Measurements from ENCODE around the gene CFAP161. TPM values are rescaled to one million over a fixed set of nuclear protein-coding genes. Genes with fewer than 3 reads are reported as not detected.

The CFAP161 gene
- total and polyA plus RNA-seq, 9 of the 15 experiments (the other 6 are each of a cell fraction or from before 2014, with no cell fraction given): 25.8 to 83.3 (median 75.6) TPM

DNA sequence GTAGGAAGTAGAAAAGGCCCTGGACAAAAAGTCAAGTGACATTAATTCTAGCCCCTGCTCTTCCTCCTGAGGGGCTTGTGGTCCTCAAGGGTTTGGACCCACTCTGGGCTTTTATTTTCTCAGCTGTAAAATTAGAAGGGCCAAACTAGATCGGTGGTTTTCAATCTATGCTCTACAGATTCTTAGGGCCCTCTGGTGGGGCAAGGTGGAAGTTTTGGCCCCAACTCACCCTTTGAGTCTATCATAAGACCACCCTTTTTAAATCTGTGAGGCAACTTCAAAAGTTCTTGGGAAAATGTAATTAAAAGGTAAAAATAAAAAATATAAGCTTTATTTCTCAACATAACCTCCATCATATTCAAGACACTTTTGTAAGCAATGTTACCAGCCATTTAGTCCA is 25.6 kb upstream of the CFAP161 start (continued):
- TF ChIP-seq, protein P1, sequence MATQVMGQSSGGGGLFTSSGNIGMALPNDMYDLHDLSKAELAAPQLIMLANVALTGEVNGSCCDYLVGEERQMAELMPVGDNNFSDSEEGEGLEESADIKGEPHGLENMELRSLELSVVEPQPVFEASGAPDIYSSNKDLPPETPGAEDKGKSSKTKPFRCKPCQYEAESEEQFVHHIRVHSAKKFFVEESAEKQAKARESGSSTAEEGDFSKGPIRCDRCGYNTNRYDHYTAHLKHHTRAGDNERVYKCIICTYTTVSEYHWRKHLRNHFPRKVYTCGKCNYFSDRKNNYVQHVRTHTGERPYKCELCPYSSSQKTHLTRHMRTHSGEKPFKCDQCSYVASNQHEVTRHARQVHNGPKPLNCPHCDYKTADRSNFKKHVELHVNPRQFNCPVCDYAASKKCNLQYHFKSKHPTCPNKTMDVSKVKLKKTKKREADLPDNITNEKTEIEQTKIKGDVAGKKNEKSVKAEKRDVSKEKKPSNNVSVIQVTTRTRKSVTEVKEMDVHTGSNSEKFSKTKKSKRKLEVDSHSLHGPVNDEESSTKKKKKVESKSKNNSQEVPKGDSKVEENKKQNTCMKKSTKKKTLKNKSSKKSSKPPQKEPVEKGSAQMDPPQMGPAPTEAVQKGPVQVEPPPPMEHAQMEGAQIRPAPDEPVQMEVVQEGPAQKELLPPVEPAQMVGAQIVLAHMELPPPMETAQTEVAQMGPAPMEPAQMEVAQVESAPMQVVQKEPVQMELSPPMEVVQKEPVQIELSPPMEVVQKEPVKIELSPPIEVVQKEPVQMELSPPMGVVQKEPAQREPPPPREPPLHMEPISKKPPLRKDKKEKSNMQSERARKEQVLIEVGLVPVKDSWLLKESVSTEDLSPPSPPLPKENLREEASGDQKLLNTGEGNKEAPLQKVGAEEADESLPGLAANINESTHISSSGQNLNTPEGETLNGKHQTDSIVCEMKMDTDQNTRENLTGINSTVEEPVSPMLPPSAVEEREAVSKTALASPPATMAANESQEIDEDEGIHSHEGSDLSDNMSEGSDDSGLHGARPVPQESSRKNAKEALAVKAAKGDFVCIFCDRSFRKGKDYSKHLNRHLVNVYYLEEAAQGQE (IDR thresholded peaks at IDR 0.05; ENCODE audit: borderline replicate concordance): peak; percentile 41; the same call in 1 of the 2 replicates
- TF ChIP-seq, protein P1 (CRISPR knock-in tag; IDR thresholded peaks at IDR 0.05; ENCODE audit: low read depth): no peak
- TF ChIP-seq ZBTB7A (IDR thresholded peaks at IDR 0.05; ENCODE audit: borderline replicate concordance, control insufficient read depth, low read depth, low read length): 0 out of 2 replicates have a peak, but pooled peaks have one; percentile 27
